WTC11 (cell line): Measurements from ENCODE around the gene PA2G4. TPM values are rescaled to one million over a fixed set of nuclear protein-coding genes. Genes with fewer than 3 reads are reported as not detected.

Source experiments
- ATAC-seq: fragments of 200-7000 bp; cut with Tn5 transposase; 2 replicates; pipeline ENCODE4 v1.10.0; 2021; ENCODE audit warnings: mild to moderate bottlenecking, moderate library complexity
- CTCF ChIA-PET: fragments of 300-600 bp; sonication (Branson Sonifier 250); formaldehyde crosslinking; loops from one replicate; lab custom pipeline; 2021; ENCODE audit warnings: antibody characterized with exemption; lab: Charles Lee
- POLR2A ChIA-PET: fragments of 350-600 bp; sonication (Branson Sonifier 250); formaldehyde crosslinking; loops from one replicate; lab custom pipeline; 2021; ENCODE audit warnings: antibody characterized with exemption; lab: Charles Lee
- DNase-seq: peaks from one replicate; pipeline ENCODE4 v3.0.0; 2021; ENCODE audit warnings: low spot score
- H3K27ac Mint-ChIP-seq: 2 replicates; pipeline ENCODE4 v1.8.0; 2021; ENCODE audit warnings: mixed read lengths
- H3K27me3 Mint-ChIP-seq: 2 replicates; pipeline ENCODE4 v1.8.0; 2021; ENCODE audit warnings: low read depth, mild to moderate bottlenecking, moderate library complexity, mixed read lengths
- H3K36me3 Mint-ChIP-seq: 2 replicates; pipeline ENCODE4 v1.8.0; 2021; ENCODE audit warnings: mixed read lengths
- H3K4me1 Mint-ChIP-seq: 2 replicates; pipeline ENCODE4 v1.8.0; 2022; ENCODE audit warnings: mixed read lengths
- H3K4me3 Mint-ChIP-seq: 2 replicates; pipeline ENCODE4 v1.8.0; 2021; ENCODE audit warnings: mild to moderate bottlenecking, moderate library complexity, mixed read lengths
- H3K9me3 Mint-ChIP-seq: 2 replicates; pipeline ENCODE4 v1.8.0; 2021; ENCODE audit warnings: mixed read lengths
- AFF4 ChIP-seq: sonication (generic); formaldehyde crosslinking; IDR thresholded peaks from 2 replicates; pipeline ENCODE4 v1.8.1; 2023; ENCODE audit warnings: mild to moderate bottlenecking, missing genetic modification reagents, borderline replicate concordance
- CBFB ChIP-seq: sonication (generic); formaldehyde crosslinking; IDR thresholded peaks from 2 replicates; pipeline ENCODE4 v1.8.1; 2022; ENCODE audit warnings: mild to moderate bottlenecking, low read depth, missing genetic modification reagents
- ERG ChIP-seq: fragments of 250-450 bp; sonication (Bioruptor Pico); IDR thresholded peaks from 2 replicates; pipeline ENCODE4 v1.8.0; 2021; ENCODE audit warnings: mild to moderate bottlenecking
- GTF2I ChIP-seq: fragments of 250-450 bp; sonication (Bioruptor Pico); conservative IDR thresholded peaks from 2 replicates; pipeline ENCODE4 v1.4.0; 2021; ENCODE audit warnings: mild to moderate bottlenecking
- JAZF1 ChIP-seq: fragments of 250-450 bp; sonication (Bioruptor Pico); IDR thresholded peaks from 2 replicates; pipeline ENCODE4 v1.9.0; 2021; ENCODE audit warnings: moderate library complexity, mild to moderate bottlenecking, inconsistent platforms
- MAX ChIP-seq: sonication (generic); formaldehyde crosslinking; IDR thresholded peaks from 2 replicates; pipeline ENCODE4 v1.8.0; 2022; ENCODE audit warnings: mild to moderate bottlenecking, missing genetic modification reagents
- NFE2L1 ChIP-seq: sonication (generic); formaldehyde crosslinking; IDR thresholded peaks from 2 replicates; pipeline ENCODE4 v1.8.1; 2023; ENCODE audit warnings: missing genetic modification reagents
- NR1H2 ChIP-seq: sonication (generic); formaldehyde crosslinking; IDR thresholded peaks from 2 replicates; pipeline ENCODE4 v1.9.0; 2021; ENCODE audit warnings: mild to moderate bottlenecking, moderate library complexity, missing genetic modification reagents
- PREB ChIP-seq: sonication (generic); formaldehyde crosslinking; IDR thresholded peaks from 2 replicates; pipeline ENCODE4 v1.8.1; 2022; ENCODE audit warnings: mild to moderate bottlenecking, missing genetic modification reagents, moderate library complexity, borderline replicate concordance
- RELA ChIP-seq: sonication (generic); formaldehyde crosslinking; IDR thresholded peaks from 2 replicates; pipeline ENCODE4 v1.8.1; 2022; ENCODE audit warnings: missing genetic modification reagents, mild to moderate bottlenecking, borderline replicate concordance
- SOX15 ChIP-seq: fragments of 250-450 bp; sonication (Bioruptor Pico); IDR thresholded peaks from 2 replicates; pipeline ENCODE4 v1.9.0; 2021; ENCODE audit warnings: mild to moderate bottlenecking
- SP1 ChIP-seq: sonication (generic); formaldehyde crosslinking; conservative IDR thresholded peaks from 2 replicates; pipeline ENCODE4 v1.8.1; 2022; ENCODE audit warnings: missing genetic modification reagents
- USF1 ChIP-seq: sonication (generic); formaldehyde crosslinking; IDR thresholded peaks from 2 replicates; pipeline ENCODE4 v1.8.0; 2022; ENCODE audit warnings: mild to moderate bottlenecking, missing genetic modification reagents
- ZBTB21 ChIP-seq: sonication (generic); formaldehyde crosslinking; IDR thresholded peaks from 2 replicates; pipeline ENCODE4 v1.8.1; 2023; ENCODE audit warnings: mild to moderate bottlenecking, missing genetic modification reagents, borderline replicate concordance
- ZBTB43 ChIP-seq: sonication (generic); formaldehyde crosslinking; IDR thresholded peaks from 2 replicates; pipeline ENCODE4 v1.8.1; 2023; ENCODE audit warnings: mild to moderate bottlenecking, missing genetic modification reagents
- ZNF138 ChIP-seq: sonication (generic); formaldehyde crosslinking; conservative IDR thresholded peaks from 2 replicates; pipeline ENCODE4 v1.8.1; 2022; ENCODE audit warnings: mild to moderate bottlenecking, moderate library complexity, missing genetic modification reagents
- ZNF416 ChIP-seq: fragments of 250-450 bp; sonication (Bioruptor Pico); IDR thresholded peaks from 2 replicates; pipeline ENCODE4 v1.9.0; 2021; ENCODE audit warnings: mild to moderate bottlenecking, inconsistent platforms
- ZNF532 ChIP-seq: fragments of 250-450 bp; sonication (Bioruptor Pico); IDR thresholded peaks from 2 replicates; pipeline ENCODE4 v1.9.0; 2021; ENCODE audit warnings: mild to moderate bottlenecking, borderline replicate concordance
- ZNF671 ChIP-seq: fragments of 250-450 bp; sonication (Bioruptor Pico); IDR thresholded peaks from 2 replicates; pipeline ENCODE4 v1.8.0; 2021; ENCODE audit warnings: mild to moderate bottlenecking
- ZSCAN18 ChIP-seq: fragments of 250-450 bp; sonication (Bioruptor Pico); IDR thresholded peaks from 2 replicates; pipeline ENCODE4 v2.1.2; 2022; ENCODE audit warnings: mild to moderate bottlenecking, moderate library complexity
- total RNA-seq: library from RNA; stranded (reverse); gene quantifications from 3 replicates; pipeline ENCODE4 v1.2.3, GENCODE V29; 2021

PA2G4 gene
- total RNA-seq, 1 experiment from 2014 or later, result 249 TPM

- TF ChIP-seq ZNF532 (no peak), ZNF671 (CRISPR knock-in tag) (no peak), MAX (CRISPR knock-in tag) (no peak), GTF2I (no peak), RELA (CRISPR knock-in tag) (no peak), ZBTB21 (CRISPR knock-in tag) (no peak), ZNF416 (CRISPR knock-in tag) (no peak), JAZF1 (CRISPR knock-in tag) (no peak)
Measured at GRCh38 chr12:56086096-56086495, 18.3 kb upstream of the PA2G4 start (continued).

- no peak for DNase-seq
- CTCF ChIA-PET, result interaction anchor here (0.6 kb wide), 1 partner anchor 432 kb away, joined by 4 read pairs; no protein-coding TSS in a partner anchor
- Mint-ChIP-seq H3K4me1 (peaks cover 6% of the 10 kb centered on the region), H3K27ac (peak overlapping the region; percentile 53; the same call in 1 of the 2 replicates), H3K27me3 (no peaks in the 10 kb centered on the region), H3K4me3 (no peak overlapping the region), H3K36me3 (peaks cover 55% of the 10 kb centered on the region), H3K9me3 (no peaks in the 10 kb centered on the region)
- POLR2A ChIA-PET, result interaction anchor here (1.3 kb wide), 1 partner anchor 18 kb away, joined by 6 read pairs; the partner anchor contains the start of gene PA2G4
- no peak for TF ChIP-seq NR1H2
- TF ChIP-seq ERG (CRISPR knock-in tag), result no peak
- TF ChIP-seq NFE2L1 (CRISPR knock-in tag), result no peak
- TF ChIP-seq SP1, result no peak
- no peak for TF ChIP-seq ZSCAN18 (CRISPR knock-in tag)
- no peak for TF ChIP-seq ZNF138
- TF ChIP-seq AFF4 (CRISPR knock-in tag), result no peak
- no peak for TF ChIP-seq ZBTB43 (CRISPR knock-in tag)
- TF ChIP-seq CBFB (CRISPR knock-in tag), result no peak
- no peak for TF ChIP-seq JAZF1 (CRISPR knock-in tag)
- no peak for TF ChIP-seq USF1 (CRISPR knock-in tag)
- TF ChIP-seq PREB (CRISPR knock-in tag), result no peak
- no peak for TF ChIP-seq SOX15 (CRISPR knock-in tag)
- TF ChIP-seq RELA (CRISPR knock-in tag), result no peak
- no peak for ATAC-seq
Measured at GRCh38 chr12:56086608-56087007, 17.8 kb upstream of the PA2G4 start.
